Spleen (tissue), 7 donors: ENCODE data around the gene LKAAEAR1.

Experiments used
- CTCF ChIP-seq, 11 experiments: fragments of 200-600 bp in 7 of 11; fragments of 450-650 bp in 4 of 11; sonication (generic) in 4 of 11; IDR thresholded peaks in 8 of 11; conservative IDR thresholded peaks in 3 of 11; 1 replicate in 7 of 11; 2 replicates in 4 of 11; pipeline versions ENCODE4 v1.4.0 to v1.8.0; 2016 to 2021; ENCODE audit warnings: antibody characterized with exemption in 11 of 11, inconsistent platforms in 4 of 11, mild to moderate bottlenecking in 1 of 11
- POLR2AphosphoS5 ChIP-seq, 3 donors: sonication (generic); formaldehyde crosslinking; IDR thresholded peaks; one replicate each; pipeline ENCODE4 v1.5.1; 2017; ENCODE audit warnings: antibody characterized with exemption in 3 of 3
- donor health status: DM: no; HTN: no; CAD: no; lungs with moderate emphysema.
- donor health status: DM: no; HTN: no; CAD: no.
- donor health status: DM: no; HTN: no; CAD: no.

- TF ChIP-seq CTCF (IDR thresholded peaks at IDR 0.05 in 8 of 11, conservative IDR thresholded peaks at IDR 0.05 in 3 of 11) = no peak
- peak; percentile 75 to 91 (median 80) for TF ChIP-seq POLR2AphosphoS5 (IDR thresholded peaks at IDR 0.05)
Observed at GRCh38 chr20:64071341-64072332, 12.6 kb downstream of the LKAAEAR1 start.
